NCI-H748 (cell line): ENCODE measurements around the gene CTPS1.

Experiments used
- DNase-seq: peaks from one replicate; lab custom pipeline; 2025; ENCODE audit not compliant: unreplicated experiment; lab: John Stamatoyannopoulos, UW

The CTPS1 gene

DNA sequence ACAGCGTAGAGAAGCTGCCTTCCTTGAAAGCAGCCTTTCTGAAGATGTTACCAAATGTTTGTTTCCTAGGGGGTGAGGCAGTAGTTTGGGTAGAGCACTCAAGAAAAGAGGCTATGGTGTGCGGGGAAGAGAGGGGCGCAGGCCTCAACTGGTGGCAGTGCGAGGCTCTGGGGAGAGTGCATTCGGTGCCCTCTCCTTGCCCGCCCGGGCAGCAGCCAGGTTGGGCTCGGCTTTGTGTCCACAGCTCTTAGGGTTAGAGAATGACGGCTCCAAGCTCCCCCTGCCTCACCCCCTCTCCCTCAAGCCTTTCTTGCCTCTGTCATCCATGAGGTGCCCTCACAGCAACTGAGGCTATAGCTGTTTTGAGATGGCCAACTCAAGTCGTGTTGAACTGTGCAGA is 42.9 kb downstream of the CTPS1 start:
- no peak for DNase-seq

GRCh38 chr1:41023279-41023990 is 43.9 kb downstream of the CTPS1 start:
- peak; percentile 72 for DNase-seq

GRCh38 chr1:41024953-41025352 is 45.5 kb downstream of the CTPS1 start:
- DNase-seq, result no peak

DNA sequence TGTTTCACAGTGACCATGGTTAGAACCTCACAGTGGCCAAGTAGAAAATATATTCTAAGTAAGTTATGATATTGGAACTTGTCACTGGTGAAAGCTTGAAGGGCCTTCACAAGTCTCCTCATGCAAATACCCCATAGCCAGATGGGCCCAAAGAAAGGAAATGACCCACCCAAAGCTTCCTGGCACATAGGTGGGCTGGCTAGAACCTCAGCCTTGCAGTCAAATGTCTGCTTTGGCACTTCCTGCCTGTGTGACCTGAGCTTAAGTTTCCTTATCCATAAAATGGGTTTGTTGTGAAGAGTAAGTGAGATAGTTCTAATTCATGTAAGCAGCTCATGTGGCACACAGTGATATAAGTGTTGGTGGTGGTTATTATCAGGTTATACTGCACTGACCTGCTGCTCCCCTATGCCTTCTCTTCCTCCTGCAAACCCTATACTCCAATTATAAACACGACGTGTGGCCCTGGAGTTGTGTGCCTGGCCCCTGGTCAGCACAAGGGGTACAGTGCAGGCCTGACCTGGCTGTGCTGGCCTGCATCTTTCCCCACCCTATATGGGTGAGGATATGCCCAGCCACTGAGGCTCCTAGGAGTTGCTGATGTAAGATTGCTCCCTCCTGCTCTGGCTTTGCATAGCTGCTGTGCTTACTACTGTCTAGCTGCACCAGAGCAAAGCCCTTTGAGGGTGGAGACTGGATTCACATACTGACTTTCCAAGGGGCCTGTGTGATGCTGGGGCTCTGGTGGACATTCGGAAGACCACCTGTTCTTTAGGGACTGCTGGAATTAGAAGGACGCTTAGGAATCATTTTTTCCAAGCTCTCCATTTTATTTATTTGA is 46.7 kb downstream of the CTPS1 start:
- no peak for DNase-seq

DNA sequence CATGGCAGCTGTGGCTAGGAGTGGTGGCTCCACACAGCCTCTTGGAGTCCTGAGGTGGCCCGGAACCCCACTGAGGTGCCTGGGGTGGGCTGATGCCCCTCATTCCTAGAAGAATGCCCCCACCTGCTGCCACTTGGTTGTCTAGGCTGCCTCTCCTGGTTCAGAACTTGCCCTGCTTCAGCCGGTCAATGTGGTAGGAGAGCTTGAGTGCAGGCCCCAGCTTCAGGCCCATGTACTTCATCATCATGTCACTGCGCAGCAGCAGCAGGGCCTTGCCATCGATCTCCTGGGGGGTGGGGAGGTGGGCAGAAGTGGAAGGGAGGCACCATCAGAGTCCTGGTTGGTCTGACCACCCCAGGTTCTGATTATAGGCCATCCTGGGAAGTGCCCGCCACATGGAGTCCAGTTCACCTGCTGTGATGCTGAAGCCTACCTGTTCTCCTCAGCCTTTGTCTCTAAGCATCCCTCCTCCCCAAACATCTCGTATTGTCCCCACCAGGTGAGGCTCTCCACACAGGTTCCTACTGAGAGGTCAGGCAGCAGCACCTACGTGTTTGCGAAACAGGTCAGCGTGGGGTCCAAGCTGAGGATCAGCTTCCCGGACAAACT is 48.6 kb downstream of the CTPS1 start:
- DNase-seq, result no peak

GRCh38 chr1:41030872-41031616 is 51.5 kb downstream of the CTPS1 start:
- no peak for DNase-seq

GRCh38 chr1:41032147-41032546 is 52.7 kb downstream of the CTPS1 start:
- DNase-seq, result no peak

GRCh38 chr1:41033272-41033671 is 53.8 kb downstream of the CTPS1 start:
- no peak for DNase-seq

GRCh38 chr1:41037116-41037903 is 57.8 kb downstream of the CTPS1 start:
- no peak for DNase-seq

GRCh38 chr1:41038110-41038509 is 58.6 kb downstream of the CTPS1 start:
- DNase-seq, result no peak

- no peak for DNase-seq
These were observed 62.2 kb downstream of the CTPS1 start for GRCh38 chr1:41041614-41042270.

- no peak for DNase-seq
These were observed 64.7 kb downstream of the CTPS1 start for GRCh38 chr1:41044187-41044586.

- no peak for DNase-seq
These were observed 66.2 kb downstream of the CTPS1 start for GRCh38 chr1:41045740-41046139.

DNA sequence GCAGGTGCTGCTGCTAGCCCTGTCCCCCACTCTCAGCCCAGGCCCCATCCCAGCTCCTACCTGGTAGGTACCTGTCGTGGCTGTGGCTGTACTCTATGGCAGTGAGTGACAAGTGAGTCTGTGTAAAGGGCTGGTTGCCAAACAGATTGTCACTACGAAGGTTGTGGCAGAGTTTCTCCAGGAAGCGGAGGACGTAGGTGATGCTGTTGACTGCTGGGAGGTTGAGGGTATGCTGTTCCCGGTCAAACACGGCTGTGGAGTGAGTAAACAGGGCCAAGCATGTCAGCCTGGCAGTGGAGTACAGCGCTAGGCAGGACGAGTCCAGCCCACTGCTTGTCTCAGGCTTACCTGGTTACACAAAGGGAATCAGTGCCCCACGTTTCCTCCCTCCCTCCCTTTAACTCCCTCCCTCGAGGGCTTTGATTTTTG is 66.9 kb downstream of the CTPS1 start:
- DNase-seq, result no peak

- DNase-seq, result no peak
These were observed 69.0 kb downstream of the CTPS1 start for GRCh38 chr1:41048540-41048939.

DNA sequence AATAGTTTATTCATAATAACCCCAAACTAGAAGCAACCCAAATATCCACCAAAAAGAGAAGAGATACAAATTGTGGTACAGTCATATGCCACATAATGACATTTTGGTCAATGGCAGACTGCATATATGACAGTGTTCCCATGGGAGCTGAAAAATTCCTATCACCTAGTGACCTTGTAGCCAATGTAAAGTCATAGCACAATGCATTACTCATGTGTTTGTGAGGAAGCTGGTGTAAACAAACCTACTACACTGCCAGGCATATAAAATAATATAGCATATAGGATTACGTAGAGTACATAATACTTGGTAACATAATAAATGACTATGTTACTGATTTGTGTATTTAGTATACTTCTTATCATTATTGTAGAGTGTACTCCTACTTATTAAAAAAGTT is 71.5 kb downstream of the CTPS1 start:
- DNase-seq, result no peak

GRCh38 chr1:41053316-41053715 is 73.8 kb downstream of the CTPS1 start:
- DNase-seq, result no peak

DNA sequence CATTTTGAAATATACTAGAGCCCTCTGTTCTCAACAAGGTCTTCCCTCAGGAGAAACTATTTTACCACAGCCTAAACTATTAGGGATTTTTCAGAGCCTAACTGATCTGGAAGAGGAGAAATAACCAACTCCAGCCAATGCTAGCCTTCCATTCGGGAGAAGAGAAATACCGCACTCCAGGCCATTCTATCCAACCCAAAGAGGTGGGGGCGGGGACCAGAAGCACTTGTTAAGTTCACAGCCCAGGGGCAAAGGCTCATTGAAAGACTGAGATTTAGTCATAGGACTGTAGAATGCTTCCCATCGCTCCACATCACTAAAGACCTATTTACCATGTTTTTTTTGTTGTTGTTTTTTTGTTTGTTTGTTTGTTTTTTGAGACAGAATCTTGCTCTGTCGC is 77.4 kb downstream of the CTPS1 start:
- no peak for DNase-seq
